Loucy (cell line): ENCODE data around the gene ZNF124.
A peak's percentile ranks its signal among the peaks of the same experiment; 100 is the strongest.
"Not testable (repeated sequence)": the region's sequence is repeated elsewhere in the genome, so short reads cannot be mapped to it uniquely, and the experiment has no call there.

Experiments used
- H2AFZ ChIP-seq: fragments of 200-600 bp; sonication (generic); 2 replicates; pipeline ENCODE4 v1.6.0; 2016; ENCODE audit warnings: antibody characterized with exemption, mild to moderate bottlenecking, low read length, moderate library complexity
- H3F3A ChIP-seq: fragments of 200-600 bp; 2 replicates; pipeline ENCODE4 v1.6.0; 2016; ENCODE audit warnings: antibody characterized with exemption, low read depth, mild to moderate bottlenecking
- H3K27me3 ChIP-seq: fragments of 200-600 bp; sonication (generic); 2 replicates; pipeline ENCODE4 v1.6.1; 2014; ENCODE audit warnings: low read length, mild to moderate bottlenecking; ENCODE audit not compliant: insufficient read depth, poor library complexity, severe bottlenecking
- H3K36me3 ChIP-seq: fragments of 200-600 bp; sonication (generic); 2 replicates; pipeline ENCODE4 v1.6.1; 2016; ENCODE audit warnings: low read length; ENCODE audit not compliant: insufficient read depth
- H3K4me1 ChIP-seq: fragments of 200-600 bp; sonication (generic); 2 replicates; pipeline ENCODE4 v1.5.1; 2014; ENCODE audit warnings: low read length, mild to moderate bottlenecking; ENCODE audit not compliant: insufficient read depth, poor library complexity, severe bottlenecking
- H3K4me2 ChIP-seq: fragments of 200-600 bp; sonication (generic); 2 replicates; pipeline ENCODE4 v1.6.0; 2014; ENCODE audit warnings: antibody characterized with exemption, low read length, low read depth, mild to moderate bottlenecking; ENCODE audit not compliant: poor library complexity, severe bottlenecking
- H3K4me3 ChIP-seq: fragments of 200-600 bp; sonication (generic); 2 replicates; pipeline ENCODE4 v1.5.1; 2014; ENCODE audit warnings: low read length, mild to moderate bottlenecking, mixed read lengths; ENCODE audit not compliant: poor library complexity, severe bottlenecking
- H3K79me2 ChIP-seq: fragments of 200-600 bp; sonication (generic); 2 replicates; pipeline ENCODE4 v1.6.1; 2014; ENCODE audit warnings: low read length; ENCODE audit not compliant: insufficient read depth
- H3K9ac ChIP-seq: fragments of 200-600 bp; sonication (generic); 2 replicates; pipeline ENCODE4 v1.6.0; 2014; ENCODE audit warnings: mild to moderate bottlenecking, low read depth, low read length, moderate library complexity; ENCODE audit not compliant: poor library complexity, severe bottlenecking
- H3K9me2 ChIP-seq: fragments of 200-600 bp; sonication (generic); replicated peaks from 2 replicates; pipeline ENCODE4 v1.6.1; 2016; ENCODE audit warnings: low read depth, low read length, mixed read lengths
- H3K9me3 ChIP-seq: fragments of 200-600 bp; sonication (generic); 2 replicates; pipeline ENCODE4 v1.6.1; 2014; ENCODE audit warnings: mild to moderate bottlenecking, antibody characterized with exemption, low read length, low read depth; ENCODE audit not compliant: insufficient read depth
- H4K20me1 ChIP-seq: fragments of 200-600 bp; sonication (generic); 2 replicates; pipeline ENCODE4 v1.6.0; 2014; ENCODE audit warnings: antibody characterized with exemption, low read length, mild to moderate bottlenecking; ENCODE audit not compliant: insufficient read depth, poor library complexity, severe bottlenecking
- CTCF ChIP-seq: fragments of 200-600 bp; sonication (generic); conservative IDR thresholded peaks from 2 replicates; pipeline ENCODE4 v1.5.1; 2014; ENCODE audit warnings: mild to moderate bottlenecking, antibody characterized with exemption, low read length
- EZH2phosphoT487 ChIP-seq: fragments of 200-600 bp; IDR thresholded peaks from 2 replicates; pipeline ENCODE4 v1.6.1; 2018; ENCODE audit warnings: antibody characterized with exemption, mild to moderate bottlenecking, moderate library complexity, borderline replicate concordance

Gene ZNF124

GRCh38 chr1:247171875-247172563, at the start of gene ZNF124:
ZNF124 (minus strand) TSS chr1:247172020; CDS start chr1:247171877, 143 bp downstream.
- Histone ChIP-seq H3K4me3 (peak within 1 kb of the TSS; percentile 6), H3K4me1 (peaks cover 27% of the 10 kb centered on the region), H3K4me2 (peak within 1 kb of the TSS; percentile 43), H4K20me1 (peaks cover 24% of the 10 kb centered on the region), H3K79me2 (peaks cover 32% of the 10 kb centered on the region)
- not testable (repeated sequence) for H3K27me3 ChIP-seq, H3F3A ChIP-seq, H3K9ac ChIP-seq, H3K36me3 ChIP-seq, H3K9me3 ChIP-seq, H2AFZ ChIP-seq, H3K9me2 ChIP-seq

GRCh38 chr1:247220280-247220679, 48.5 kb upstream of the ZNF124 start:
- not testable (repeated sequence) for H3K4me3 ChIP-seq, H3K9me3 ChIP-seq, H2AFZ ChIP-seq, H3K4me1 ChIP-seq, H3K79me2 ChIP-seq, H3F3A ChIP-seq, H3K36me3 ChIP-seq, H3K9me2 ChIP-seq, H3K9ac ChIP-seq, H4K20me1 ChIP-seq, H3K4me2 ChIP-seq, H3K27me3 ChIP-seq

GRCh38 chr1:247218121-247218651, 46.4 kb upstream of the ZNF124 start:
- Histone ChIP-seq H3K27me3 (no peaks in the 10 kb centered on the region), H3K9ac (no peak overlapping the region), H4K20me1 (no peaks in the 10 kb centered on the region), H3K9me2 (no peaks in the 10 kb centered on the region), H3K36me3 (no peaks in the 10 kb centered on the region), H3K79me2 (no peaks in the 10 kb centered on the region), H3K4me2 (no peak overlapping the region), H3K4me1 (no peaks in the 10 kb centered on the region), H3K9me3 (no peaks in the 10 kb centered on the region), H2AFZ (no peak overlapping the region), H3F3A (no peaks in the 10 kb centered on the region), H3K4me3 (no peak overlapping the region)
- no peak for TF ChIP-seq EZH2phosphoT487

- no peaks in the 10 kb centered on the region for H4K20me1 ChIP-seq
- no peaks in the 10 kb centered on the region for H3F3A ChIP-seq
- no peak overlapping the region for H3K4me2 ChIP-seq
- no peak overlapping the region for H3K9ac ChIP-seq
- no peak overlapping the region for H2AFZ ChIP-seq
- no peaks in the 10 kb centered on the region for H3K9me2 ChIP-seq
- H3K4me1 ChIP-seq, result no peaks in the 10 kb centered on the region
- no peaks in the 10 kb centered on the region for H3K9me3 ChIP-seq
- H3K36me3 ChIP-seq, result no peaks in the 10 kb centered on the region
- H3K4me3 ChIP-seq, result no peak overlapping the region
- TF ChIP-seq CTCF (no peak), EZH2phosphoT487 (no peak)
- no peaks in the 10 kb centered on the region for H3K27me3 ChIP-seq
- no peaks in the 10 kb centered on the region for H3K79me2 ChIP-seq
Observed at GRCh38 chr1:247216261-247216660, 44.4 kb upstream of the ZNF124 start.
